A673 (cell line): ENCODE data around the gene BCAS1.

Experiments
- CTCF ChIP-seq: fragments of 300-800, 200-600 bp; sonication (generic); conservative IDR thresholded peaks from 2 replicates; pipeline ENCODE4 v1.5.1; 2017; ENCODE audit warnings: low read depth, mild to moderate bottlenecking, antibody characterized with exemption, low read length, moderate library complexity, mixed read lengths
- EZH2 ChIP-seq: fragments of 200-600 bp; sonication (generic); IDR thresholded peaks from 2 replicates; pipeline ENCODE4 v1.6.1; 2017; ENCODE audit warnings: borderline replicate concordance, low read depth, mild to moderate bottlenecking, mixed read lengths, antibody characterized with exemption, low read length; ENCODE audit not compliant: poor library complexity, severe bottlenecking

- TF ChIP-seq CTCF, result no peak
- no peak for TF ChIP-seq EZH2
Observed at GRCh38 chr20:54042021-54042420, 28.4 kb downstream of the BCAS1 start.
